Islet precursor cell (in vitro differentiated cells): ENCODE data around the gene CBFA2T3.
"Not testable (repeated sequence)": the region's sequence is repeated elsewhere in the genome, so short reads cannot be mapped to it uniquely, and the experiment has no call there.

Experiments
- DNase-seq: peaks from one replicate; pipeline ENCODE4 v3.0.0-alpha.2; 2018

CBFA2T3 gene

DNA sequence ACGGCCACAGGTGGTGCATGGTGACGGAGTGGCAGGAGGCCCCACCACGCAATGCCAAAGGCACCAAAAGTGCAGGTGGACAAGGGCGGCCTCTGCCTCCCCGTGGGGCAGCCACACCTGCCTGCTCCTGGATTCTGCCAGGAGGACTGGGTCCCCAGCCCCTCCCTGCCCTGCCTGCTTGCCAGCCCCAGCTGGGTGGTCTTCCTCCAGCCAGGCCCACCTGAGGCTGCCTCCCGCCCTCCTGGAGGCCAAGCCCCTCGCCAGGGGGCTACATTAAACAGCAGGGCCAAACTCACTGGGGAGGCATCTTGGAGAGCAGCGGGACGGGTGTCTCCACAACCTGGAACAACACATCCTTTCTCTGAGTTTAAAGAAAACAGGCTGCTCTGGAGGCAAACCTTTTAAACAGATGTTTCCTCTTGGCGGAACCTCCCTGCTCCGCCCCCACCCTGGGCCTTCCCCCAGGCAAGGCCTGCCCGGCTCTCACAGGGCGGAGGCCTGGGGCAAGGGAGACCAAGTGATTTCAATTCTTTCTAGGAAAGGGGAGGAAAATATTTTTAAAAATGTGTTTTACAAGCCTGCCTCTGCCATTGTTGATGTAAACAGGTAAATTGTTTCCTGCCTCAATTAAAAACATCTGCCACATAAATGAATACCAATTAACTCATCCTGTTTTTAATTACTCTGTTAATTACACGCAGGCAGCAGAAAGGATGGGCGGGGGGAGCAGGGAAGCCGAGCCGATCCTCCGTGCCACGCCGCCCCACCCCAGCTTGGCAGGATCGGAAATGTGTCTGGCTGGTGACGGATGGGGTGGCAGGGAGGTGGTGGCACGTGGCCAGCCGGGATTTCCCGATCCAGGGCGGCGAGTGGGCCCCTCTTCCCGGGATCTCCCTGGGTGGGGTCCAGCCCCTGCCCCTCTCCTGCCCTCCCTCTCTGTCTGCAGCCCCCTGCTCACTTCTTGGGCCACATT lies 56.1 kb downstream of the CBFA2T3 start:
- DNase-seq: peak; percentile 76

DNA sequence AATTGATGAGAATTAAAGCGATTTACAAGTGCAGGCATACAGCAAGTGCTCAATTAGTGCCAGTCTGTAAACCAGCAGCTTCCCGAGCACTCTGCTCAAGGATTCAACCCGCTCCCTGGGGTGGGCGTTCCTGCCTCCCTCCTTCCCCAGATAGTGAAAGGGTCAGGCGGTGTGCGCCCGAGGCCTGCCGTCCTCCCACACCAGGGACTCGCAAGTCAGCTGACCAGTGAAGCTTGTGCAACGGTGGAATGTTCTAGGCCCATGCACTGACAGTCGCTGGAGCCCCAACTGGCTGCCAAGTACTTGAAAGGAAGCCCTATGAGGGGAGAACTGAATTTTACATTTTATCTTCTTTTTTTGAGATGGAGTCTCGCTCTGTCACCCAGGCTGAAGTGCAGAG lies 57.1 kb downstream of the CBFA2T3 start:
- no peak for DNase-seq

DNA sequence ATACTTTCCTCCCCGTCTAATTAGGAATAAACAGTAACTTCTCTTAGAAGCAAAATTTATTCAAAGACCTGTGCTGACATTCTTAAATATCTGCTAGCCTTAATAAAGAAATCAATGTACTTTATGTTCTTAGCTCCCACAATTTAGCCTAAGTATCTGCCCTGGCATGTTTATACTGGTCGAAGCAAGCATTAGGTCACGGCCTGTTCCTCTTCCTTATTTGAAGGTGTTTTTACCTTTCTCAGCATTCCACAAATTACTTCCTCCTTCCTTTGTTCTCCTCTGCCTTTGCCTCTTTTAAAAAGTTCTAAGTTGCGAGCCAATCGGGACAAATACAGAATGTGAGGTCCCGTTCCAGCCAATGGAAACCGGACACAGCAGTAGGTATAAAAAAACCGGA lies 58.1 kb downstream of the CBFA2T3 start:
- DNase-seq: not testable (repeated sequence)

DNA sequence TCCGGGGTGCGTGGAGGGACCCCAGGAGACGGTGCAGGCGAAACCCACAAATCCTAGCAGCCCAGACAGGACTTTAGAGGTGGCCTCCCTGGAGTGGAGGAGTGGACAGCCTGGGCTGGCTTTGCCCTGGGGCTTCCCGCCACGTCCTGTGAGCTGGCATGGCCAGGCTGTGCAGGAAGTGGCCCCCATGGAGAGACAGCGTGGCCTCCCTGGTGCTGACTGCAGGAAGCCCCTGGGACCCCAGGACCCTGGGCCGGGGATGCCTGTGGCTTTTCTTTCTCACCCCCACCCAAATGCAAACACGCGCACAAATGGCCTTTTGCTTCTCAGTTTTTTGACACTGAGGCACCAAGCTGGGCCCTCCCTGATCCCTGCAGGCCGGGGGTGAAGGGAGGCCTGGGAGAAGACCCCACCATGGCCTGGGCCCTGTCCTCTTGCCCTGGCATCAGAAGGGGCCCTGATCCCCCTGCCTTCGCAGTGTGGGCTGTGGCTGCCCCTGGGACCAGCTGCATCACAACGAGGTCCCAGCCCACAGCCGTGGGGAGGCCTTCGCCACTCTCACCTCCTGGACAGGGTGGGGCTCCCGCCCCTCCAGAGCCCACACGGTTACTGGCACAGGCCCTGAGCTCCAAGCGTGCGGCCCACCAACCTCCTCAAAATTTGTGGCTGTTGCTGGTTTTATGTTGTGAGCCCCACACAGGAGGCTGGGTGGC lies 58.9 kb downstream of the CBFA2T3 start:
- no peak for DNase-seq

DNA sequence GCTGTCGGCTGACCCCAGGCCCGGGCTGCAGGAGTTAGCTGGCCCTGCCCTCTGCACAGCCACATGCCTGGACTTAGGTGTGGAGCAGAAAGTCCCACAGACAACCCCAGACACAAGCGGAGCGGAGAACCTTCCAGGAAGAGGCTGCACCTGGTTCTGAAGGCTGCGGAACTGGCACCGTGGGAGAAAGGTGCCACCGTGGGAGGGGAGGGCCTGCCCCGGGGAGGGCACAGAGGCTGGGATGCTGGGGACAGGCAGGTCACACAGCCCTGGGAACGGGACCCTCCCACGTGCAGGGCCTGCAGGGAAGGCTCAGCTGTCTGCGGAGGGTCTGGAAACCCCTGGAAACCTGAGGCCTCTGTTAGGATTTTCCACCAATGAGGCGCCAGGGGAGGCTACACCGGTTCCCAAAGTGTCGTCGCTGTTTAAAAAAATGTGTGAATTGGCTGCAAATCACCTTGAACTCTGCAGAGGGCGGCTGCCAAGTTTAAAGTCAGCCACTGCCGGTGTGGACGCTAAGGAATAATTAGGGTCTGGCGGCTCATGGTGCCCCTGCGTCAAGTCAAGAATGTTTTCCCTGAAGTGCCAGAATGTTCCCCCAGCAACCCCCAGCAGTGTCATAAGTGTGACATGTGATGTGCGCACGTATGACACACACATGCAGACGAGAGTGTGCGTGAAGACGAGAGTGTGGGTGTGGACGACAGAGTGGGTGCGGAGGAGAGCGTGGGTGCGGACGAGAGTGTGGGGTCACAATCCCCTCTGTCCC lies 59.7 kb downstream of the CBFA2T3 start:
- no peak for DNase-seq

DNA sequence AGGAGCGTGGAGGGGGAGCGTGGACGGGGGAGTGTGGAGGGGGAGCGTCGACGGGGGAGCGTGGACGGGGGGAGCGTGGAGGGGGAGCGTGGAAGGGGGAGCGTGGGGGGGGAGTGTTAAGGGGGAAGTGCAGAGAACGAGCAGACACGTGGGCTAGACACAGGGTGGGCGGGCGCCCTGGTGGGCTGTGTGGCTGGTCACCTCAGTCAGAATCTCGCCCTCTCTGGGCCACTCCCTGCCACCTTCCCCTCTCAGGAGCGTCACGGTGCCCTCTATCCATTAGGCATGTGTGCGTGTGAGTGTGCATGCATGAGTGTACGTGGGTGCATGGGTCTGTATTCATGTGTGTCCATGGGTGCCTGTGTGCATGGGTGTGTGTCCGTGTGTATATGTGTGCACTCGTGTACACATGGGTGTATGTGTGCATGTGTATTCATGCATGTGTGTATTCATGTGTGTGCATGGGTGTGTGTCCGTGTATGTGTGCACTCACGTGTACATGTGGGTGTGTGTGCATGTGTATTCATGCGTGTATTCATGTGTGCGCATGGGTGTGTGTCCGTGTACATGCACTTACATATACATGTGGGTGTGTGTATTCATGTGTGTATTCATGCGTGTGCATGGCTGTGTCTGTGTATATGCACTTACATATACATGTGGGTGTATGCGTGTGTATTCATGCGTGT lies 61.2 kb downstream of the CBFA2T3 start:
- no peak for DNase-seq

DNA sequence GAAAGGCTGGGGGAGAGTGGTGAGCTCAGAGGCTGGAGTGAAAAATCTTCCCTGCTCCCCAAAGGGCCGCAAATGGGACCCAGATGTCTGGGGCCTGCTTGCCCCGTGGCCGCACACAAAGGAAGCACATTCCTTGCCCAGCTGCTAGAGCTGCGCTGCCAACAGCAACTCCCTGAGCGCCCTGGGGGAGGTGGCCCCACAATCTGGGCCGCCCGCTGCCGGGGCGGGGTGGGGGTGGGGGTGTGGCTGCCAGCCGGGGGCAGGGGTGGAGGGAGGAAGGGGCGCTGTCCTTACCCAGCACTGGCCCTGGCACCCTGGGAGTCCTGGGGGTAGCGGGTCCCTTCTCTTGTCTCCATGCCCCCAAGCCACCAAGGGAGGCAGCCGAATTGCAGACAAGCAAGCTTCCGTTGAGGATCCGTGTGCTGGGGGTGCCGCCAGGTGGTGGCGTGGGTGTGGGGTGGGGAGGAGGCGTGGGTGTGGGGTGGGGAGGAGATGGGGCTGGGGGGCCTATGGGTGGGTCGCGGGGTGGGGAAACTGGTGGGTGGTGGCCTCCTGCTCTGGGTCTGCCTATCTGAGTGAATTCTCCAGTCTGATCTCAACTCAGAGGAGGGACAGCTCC lies 62.1 kb downstream of the CBFA2T3 start:
- no peak for DNase-seq

DNA sequence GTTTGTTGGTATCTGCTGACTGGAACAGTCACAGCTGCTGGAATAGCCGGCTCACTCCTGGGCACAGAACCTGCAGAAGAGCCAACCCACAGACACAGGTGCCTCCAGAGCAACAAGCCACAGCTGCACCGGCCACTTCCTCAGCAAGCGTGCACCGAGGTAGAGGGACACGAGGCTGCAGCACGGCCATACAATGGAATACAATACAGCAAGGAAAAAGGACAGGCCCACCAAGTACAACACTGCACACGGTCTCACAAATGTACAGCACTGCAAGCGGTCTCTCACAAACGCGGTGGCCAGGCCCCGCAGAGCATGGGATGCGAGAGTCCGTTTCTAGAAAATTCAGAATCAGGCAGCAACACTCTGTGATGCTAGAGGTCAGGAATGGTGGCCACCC lies 63.1 kb downstream of the CBFA2T3 start:
- DNase-seq: no peak

DNA sequence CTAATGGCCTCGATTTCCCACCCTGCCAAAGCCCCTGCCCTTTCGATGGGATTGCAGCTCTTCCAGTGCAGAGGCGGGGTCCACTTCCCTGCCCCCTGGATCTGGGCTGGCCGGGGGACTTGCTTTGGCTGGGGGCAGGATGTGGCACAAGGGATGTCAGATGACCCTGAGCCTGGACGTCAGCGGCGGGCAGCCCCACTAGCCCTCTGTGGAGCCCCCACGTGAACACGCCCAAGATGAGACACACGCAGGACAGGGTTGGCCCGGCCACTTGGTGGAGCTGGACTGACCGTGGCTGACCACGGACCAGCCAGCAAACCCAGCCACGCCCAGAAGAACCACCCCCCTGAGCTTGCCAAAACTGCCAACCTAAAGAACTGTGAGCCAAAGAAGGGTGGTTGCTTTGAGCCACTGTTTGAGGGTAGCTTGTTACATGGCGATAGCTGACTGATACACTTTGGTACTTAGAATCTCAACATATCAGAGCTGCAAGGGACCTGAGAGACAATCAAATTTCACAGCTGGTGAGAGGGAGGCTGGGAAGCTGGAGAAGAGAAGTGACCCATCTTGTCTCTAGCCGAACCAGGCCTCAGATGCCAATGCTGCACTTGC lies 63.9 kb downstream of the CBFA2T3 start:
- DNase-seq: no peak

DNA sequence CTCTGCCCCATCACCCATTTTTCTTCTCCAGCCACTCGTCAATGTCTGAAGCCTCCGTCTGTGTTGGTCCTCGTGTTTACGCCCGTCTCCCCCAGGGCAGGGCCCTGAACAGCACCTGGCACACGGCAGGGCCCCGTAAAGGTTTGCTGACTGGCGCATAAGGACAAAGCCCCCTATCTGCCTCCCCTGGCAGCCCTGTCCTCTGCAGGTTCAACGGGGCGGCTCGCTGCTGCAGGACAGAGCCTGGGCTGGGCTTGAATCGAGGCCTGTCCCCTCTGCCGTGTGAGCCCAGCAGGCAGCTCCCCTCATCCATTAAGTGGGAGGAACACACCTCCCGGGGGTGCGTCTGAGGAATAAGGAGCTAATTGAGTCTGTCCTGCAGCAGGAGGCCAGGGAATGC lies 64.5 kb downstream of the CBFA2T3 start:
- no peak for DNase-seq

DNA sequence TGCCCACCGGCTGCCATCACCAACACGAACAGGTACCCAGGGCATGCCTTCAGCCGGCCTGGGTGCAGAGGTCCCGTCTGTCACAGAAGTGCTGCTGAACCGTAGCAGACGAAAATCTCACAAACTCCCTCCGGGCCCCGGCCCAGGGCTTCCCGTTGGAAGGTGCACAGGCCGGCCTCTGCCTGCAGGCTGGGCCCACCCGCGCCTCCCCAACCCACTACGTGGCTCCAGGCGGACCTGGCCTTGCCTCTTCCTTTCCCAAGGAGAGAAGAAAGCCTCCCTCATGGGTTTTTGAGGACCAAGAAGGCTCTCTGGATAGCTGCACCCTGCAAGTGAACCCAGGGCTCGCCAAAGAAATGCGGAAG lies 65.1 kb downstream of the CBFA2T3 start:
- DNase-seq: no peak

DNA sequence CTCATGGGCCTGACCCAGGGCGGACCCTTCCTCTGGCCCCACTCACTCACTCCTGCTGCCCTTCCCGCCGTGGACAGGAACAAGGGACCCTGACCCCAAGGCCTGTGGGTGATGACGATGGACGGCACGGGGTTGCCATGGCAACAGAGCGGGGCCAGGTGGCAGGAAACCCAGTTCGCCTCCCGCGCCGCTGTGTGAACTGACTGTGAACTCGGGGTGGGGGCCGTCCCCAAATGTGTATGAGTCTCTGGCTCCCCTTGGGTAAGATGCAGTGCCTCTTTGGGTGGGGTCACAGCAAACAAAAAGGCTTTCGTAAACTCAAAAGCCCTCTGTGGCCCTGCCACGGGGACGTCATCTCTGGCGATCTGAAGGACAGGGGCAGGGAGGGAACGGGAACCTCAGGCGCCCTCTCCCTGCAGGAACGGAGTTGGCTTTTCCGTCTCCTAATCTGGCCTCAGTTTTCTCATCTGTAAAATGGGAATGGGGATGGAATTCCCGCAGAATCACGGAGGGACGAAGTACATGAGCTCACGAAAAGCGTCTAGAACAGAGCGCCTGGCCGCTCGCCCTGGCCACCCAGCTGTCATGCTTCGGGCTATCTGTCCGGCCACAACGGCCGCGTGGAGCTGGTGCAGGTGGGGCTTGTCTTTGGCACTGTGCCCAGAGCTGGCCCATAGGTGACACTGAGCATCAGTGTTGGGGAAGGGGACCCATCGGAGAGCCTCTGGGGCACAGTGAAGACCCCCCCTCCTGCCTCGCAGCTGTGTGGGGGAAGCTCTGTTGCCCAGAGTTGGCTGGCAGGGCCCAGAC lies 65.7 kb downstream of the CBFA2T3 start:
- no peak for DNase-seq

DNA sequence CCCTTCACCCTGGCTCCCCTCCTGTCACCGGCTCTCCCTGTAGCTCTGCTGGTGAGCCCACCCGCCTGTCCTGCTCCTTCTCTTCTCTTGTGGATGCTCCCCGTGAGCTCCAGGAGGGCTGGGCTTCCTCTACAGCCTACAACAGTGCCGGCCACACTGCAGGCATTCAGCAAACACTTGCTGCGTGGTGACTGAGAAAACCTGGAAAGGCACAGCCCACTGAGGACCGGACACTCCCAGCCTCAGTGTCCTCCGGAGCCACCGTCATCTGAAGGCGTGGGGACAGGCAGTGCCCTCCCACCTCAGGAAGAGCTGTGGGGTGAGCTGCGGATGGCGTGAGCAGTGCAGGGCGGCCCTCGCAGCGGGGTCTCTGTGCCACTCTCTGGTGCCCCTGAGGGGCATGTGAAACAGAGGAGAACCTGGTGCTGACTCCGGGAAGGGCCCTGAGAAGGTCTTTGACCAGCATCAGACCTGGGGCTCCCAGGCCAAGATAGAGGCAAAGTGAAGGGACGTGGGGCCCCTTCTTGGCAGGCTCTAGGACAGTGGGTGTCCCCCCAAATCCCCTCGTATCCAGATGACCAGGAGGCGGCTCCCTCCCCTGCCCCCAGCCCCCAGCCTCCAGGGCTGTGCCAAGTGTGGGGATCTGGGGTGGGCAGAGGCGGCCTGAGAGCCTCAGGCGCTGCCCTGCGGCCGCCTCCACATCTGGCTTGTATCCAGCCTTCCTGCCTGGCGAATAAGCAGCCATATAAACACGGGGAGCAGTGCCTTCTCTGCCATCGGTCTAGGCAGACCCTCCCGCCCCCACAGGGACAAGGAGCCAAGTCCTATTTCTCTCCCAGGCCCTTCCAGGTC lies 66.5 kb downstream of the CBFA2T3 start:
- DNase-seq: no peak

DNA sequence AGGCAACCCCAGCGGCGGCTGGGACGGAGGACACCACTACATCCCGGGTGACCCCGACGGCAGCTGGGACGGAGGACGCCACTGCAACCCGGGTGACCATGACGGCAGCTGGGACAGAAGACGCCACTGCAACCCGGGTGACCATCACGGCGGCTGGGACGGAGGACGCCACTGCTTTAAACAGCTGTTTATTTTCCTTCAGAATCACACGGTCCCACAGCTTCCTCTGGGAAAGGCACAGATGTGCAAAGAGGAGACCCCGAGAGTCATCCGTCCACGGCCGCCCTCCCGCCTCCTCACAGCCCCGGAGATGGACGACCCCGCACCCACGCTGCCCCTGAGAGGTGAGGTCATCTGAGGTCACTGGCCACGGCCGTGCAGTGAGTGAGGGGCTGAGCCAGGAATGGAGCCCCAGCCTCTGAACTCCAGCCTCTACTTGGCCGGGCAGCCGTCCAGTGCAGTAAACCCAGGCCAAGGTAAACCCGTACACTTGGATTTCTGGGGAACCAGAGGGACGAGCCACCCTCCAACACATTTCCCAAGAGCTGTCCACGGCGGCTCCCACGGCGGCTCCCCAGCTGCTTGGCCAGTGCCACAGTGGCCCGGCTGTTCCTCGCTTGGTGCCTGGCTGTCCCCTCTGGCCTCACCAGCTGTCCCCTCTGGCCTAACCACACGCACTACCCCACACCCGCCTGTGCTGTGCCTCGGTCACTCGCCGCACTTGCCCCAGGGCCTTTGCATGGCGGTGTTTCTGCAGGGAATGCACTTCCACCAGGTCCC lies 67.4 kb downstream of the CBFA2T3 start:
- DNase-seq: no peak

DNA sequence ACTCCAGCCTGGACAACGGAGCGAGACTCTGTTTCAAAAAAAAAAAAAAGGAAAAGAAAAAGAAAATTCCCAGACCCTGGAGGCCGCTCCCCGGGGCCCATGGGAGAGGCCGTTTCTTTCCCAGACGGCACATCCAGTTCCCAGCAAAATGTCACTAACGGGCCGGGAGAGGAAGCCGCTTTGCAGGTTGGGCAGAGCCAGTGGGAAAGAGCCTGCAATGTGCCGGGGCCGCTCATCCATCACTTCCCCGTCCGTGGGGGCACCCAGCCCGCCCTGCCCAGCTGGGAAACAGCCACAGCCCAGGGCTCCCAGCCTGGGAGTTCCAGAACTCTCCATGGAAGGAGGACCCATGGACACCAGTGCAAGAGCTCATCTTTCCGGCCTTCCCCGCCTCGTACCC lies 68.7 kb downstream of the CBFA2T3 start:
- DNase-seq: no peak

DNA sequence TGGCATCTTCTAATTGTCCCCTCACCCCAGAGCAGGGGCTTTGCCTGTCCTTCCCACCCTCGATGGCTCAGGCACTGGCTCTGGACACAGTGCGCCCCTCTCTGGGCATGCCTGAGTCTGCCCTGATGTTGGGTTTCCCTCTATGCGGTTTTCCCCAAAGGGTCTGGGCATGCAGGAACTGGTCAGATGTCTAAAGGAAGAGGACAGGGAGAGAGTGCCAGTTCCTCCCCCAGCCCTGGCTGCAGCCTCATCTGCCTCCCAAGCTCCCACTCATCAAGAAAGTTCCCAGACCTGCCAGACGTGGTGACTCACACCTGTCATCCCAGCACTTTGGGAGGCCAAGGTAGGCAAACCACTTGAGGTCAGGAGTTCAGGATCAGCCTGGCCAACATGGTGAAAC lies 69.2 kb downstream of the CBFA2T3 start:
- peak; percentile 85 for DNase-seq

DNA sequence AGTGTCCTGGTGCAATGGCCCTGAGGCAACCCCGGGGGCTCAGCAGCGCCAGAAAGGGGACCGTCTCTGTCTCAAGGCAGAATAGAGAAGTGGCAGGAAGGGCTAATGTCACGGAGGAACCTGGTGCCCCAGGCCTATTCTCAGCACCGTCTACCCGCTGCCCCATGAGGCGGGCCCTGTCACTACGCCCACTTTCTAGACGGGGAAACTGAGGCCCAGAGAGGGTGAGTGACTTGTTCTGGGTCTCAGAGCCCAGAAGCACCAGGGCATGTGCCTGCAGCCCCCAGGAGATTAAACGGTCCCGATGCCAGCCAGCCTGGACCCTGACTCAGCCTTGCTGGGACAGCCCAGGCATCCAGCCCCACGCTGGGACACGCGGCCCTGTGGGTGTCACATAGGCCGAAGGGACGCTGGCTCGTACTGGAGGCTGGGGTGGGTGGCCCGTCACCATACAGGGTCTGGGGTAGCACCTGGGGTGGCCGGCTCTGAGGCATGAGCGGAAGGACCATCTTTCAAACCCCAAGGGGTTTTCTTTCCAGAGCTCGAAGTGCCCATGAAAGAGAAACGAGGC lies 70.4 kb downstream of the CBFA2T3 start:
- DNase-seq: no peak

DNA sequence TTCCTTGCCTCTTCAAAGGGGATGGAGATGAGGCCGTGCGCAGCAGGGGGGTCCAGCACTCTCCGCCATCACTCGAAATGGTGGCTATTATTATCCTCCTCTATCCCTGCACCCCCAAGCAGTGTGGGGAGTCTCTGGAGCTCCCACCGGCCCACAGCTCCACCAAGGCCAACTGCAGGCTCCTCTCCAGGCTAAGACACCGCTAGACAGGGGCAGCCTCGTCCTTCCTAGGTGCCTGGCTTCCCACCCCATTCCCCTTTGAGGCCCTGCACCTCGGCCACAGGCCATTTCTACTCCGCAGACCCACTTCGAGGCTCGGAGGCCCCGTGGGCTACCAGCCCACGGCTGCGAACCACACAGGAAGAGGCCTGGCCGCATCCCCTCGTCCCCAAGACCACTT lies 71.0 kb downstream of the CBFA2T3 start:
- no peak for DNase-seq

DNA sequence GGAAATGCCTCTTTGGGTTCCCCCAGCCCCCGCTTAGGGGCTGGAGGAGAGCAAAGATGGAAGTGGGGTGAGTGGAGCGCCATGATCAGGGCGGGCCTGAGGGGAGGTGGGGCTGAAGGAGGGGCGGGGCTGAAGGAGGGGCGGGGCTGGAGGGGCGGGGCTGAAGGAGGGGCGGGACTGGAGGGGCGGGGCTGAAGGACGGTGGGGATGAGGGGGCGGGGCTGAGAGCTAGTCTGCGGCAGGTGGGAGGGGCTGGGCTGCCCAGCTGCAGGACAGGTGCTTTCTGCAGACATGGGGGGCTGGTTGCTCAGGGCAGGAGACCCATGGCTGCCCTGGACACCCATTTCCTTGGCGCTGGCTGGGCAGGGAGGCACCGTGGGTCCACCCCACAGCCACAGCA lies 71.4 kb downstream of the CBFA2T3 start:
- no peak for DNase-seq
